HEK293T (cell line): Measurements from ENCODE around the gene CHMP1A.

Experiments
- BHLHE40 ChIP-seq: fragments of 450-650 bp; IDR thresholded peaks from 2 replicates; pipeline ENCODE4 v1.6.1; 2016; ENCODE audit warnings: mild to moderate bottlenecking, moderate library complexity, borderline replicate concordance
- FOXM1 ChIP-seq: fragments of 450-650 bp; IDR thresholded peaks from 2 replicates; pipeline ENCODE4 v1.6.1; 2017; ENCODE audit warnings: mild to moderate bottlenecking, borderline replicate concordance
- LEF1 ChIP-seq: fragments of 450-650 bp; IDR thresholded peaks from 2 replicates; pipeline ENCODE4 v1.6.1; 2017; ENCODE audit warnings: mild to moderate bottlenecking, borderline replicate concordance
- NFRKB ChIP-seq: fragments of 450-650 bp; IDR thresholded peaks from 2 replicates; pipeline ENCODE4 v1.6.1; 2016; ENCODE audit warnings: mild to moderate bottlenecking, moderate library complexity
- TARDBP ChIP-seq: fragments of 450-650 bp; IDR thresholded peaks from 2 replicates; pipeline ENCODE4 v1.6.1; 2016
- ZNF384 ChIP-seq: fragments of 450-650 bp; IDR thresholded peaks from 2 replicates; pipeline ENCODE4 v1.6.1; 2016
- TF ChIP-seq, protein P1 (sequence below): fragments of 450-650 bp; IDR thresholded peaks from 2 replicates; pipeline ENCODE4 v1.6.1; 2016

DNA sequence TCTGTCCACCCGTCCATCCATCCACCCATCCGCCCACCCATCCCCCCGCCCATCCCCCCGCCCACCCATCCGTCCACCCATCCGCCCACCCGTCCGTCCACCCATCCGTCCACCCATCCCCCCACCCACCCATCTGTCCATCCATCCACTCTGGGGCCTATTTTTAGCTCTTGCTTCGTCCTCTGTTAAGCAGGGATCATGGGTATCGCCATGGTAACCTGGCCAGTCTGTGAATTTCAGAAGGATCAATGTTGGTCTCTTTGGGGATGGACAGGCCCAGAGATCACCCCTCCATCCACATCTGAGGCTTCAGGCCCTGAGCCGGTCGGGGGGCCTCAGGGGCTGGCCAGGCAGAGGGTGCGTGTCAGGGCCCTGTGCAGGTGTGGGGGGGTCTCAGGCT lies 59.3 kb downstream of the CHMP1A start:
- TF ChIP-seq ZNF384 (no peak), LEF1 (no peak), FOXM1 (no peak), TARDBP (no peak), NFRKB (no peak), BHLHE40 (no peak)
- TF ChIP-seq, protein P1, sequence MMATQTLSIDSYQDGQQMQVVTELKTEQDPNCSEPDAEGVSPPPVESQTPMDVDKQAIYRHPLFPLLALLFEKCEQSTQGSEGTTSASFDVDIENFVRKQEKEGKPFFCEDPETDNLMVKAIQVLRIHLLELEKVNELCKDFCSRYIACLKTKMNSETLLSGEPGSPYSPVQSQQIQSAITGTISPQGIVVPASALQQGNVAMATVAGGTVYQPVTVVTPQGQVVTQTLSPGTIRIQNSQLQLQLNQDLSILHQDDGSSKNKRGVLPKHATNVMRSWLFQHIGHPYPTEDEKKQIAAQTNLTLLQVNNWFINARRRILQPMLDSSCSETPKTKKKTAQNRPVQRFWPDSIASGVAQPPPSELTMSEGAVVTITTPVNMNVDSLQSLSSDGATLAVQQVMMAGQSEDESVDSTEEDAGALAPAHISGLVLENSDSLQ: no peak
